IMR-90 (cell line): ENCODE measurements around the gene PITPNM3. TPM values are rescaled to one million over a fixed set of nuclear protein-coding genes. Genes with fewer than 3 reads are reported as not detected.

Experiments
- ATAC-seq: fragments of 200-7000 bp; cut with Tn5 transposase; 2 replicates; pipeline ENCODE4 v1.9.1; 2020; ENCODE audit warnings: low read depth, mild to moderate bottlenecking, moderate library complexity
- BruUV-seq: library from RNA; stranded (reverse); fragments of 400-500 nt; replicated peaks from 2 replicates; lab custom pipeline; 2021; lab: Mats Ljungman, UMichigan
- CTCF ChIA-PET: fragments of 300-600 bp; formaldehyde crosslinking; extraction: SDS; loops from one replicate; lab custom pipeline; 2021; ENCODE audit warnings: antibody characterized with exemption; lab: Yijun Ruan, JAX
- POLR2A ChIA-PET: fragments of 300-600 bp; sonication (Branson Sonifier 250); formaldehyde crosslinking; loops from one replicate; lab custom pipeline; 2022; ENCODE audit warnings: antibody characterized with exemption; ENCODE audit not compliant: unreplicated experiment; lab: Charles Lee
- DNase-seq: peaks from one replicate; pipeline ENCODE4 v3.0.0; 2013
- H2AFZ ChIP-seq: replicated peaks from 2 replicates; pipeline ENCODE3; 2013; ENCODE audit warnings: low read length, mild to moderate bottlenecking; ENCODE audit not compliant: poor library complexity
- H2AK5ac ChIP-seq: 2 replicates; pipeline ENCODE4 v1.6.1; 2013; ENCODE audit warnings: low read depth, low read length, inconsistent platforms
- H2AK9ac ChIP-seq: replicated peaks from 2 replicates; pipeline ENCODE3; 2013; ENCODE audit warnings: mild to moderate bottlenecking, low read depth, low read length, moderate library complexity; ENCODE audit not compliant: poor library complexity
- H2BK120ac ChIP-seq: 2 replicates; pipeline ENCODE4 v1.6.1; 2013; ENCODE audit warnings: low read depth, low read length, inconsistent platforms
- H2BK15ac ChIP-seq: 3 replicates; pipeline ENCODE4 v1.6.1; 2013; ENCODE audit warnings: low read depth, low read length, inconsistent platforms
- H2BK20ac ChIP-seq: 2 replicates; pipeline ENCODE4 v1.6.1; 2013; ENCODE audit warnings: low read depth, mild to moderate bottlenecking, inconsistent platforms, low read length, moderate library complexity
- H2BK5ac ChIP-seq: 2 replicates; pipeline ENCODE4 v1.6.1; 2013; ENCODE audit warnings: mild to moderate bottlenecking, low read depth, low read length, inconsistent platforms; ENCODE audit not compliant: poor library complexity, severe bottlenecking
- H3K14ac ChIP-seq: replicated peaks from 2 replicates; pipeline ENCODE4 v1.6.1; 2013; ENCODE audit warnings: low read depth, low read length, inconsistent platforms
- H3K18ac ChIP-seq: 2 replicates; pipeline ENCODE4 v1.6.1; 2013; ENCODE audit warnings: low read depth, low read length, control low read depth
- H3K23ac ChIP-seq: 2 replicates; pipeline ENCODE4 v1.6.1; 2013; ENCODE audit warnings: low read depth, low read length, inconsistent platforms
- H3K27ac ChIP-seq: 2 replicates; pipeline ENCODE4 v1.5.1; 2013; ENCODE audit warnings: mild to moderate bottlenecking, control low read depth, low read length; ENCODE audit not compliant: insufficient read depth
- H3K27me3 ChIP-seq: 2 replicates; pipeline ENCODE4 v1.6.1; 2013; ENCODE audit warnings: low read length; ENCODE audit not compliant: control insufficient read depth, insufficient read depth
- H3K36me3 ChIP-seq: 2 replicates; pipeline ENCODE4 v1.6.1; 2013; ENCODE audit warnings: low read length, mixed read lengths; ENCODE audit not compliant: control insufficient read depth, insufficient read depth
- H3K4ac ChIP-seq: 2 replicates; pipeline ENCODE4 v1.6.1; 2013; ENCODE audit warnings: low read depth, low read length, inconsistent platforms
- H3K4me1 ChIP-seq: 2 replicates; pipeline ENCODE4 v1.6.1; 2013; ENCODE audit warnings: low read length, mixed read lengths; ENCODE audit not compliant: control insufficient read depth, insufficient read depth
- H3K4me2 ChIP-seq: 2 replicates; pipeline ENCODE4 v1.6.1; 2013; ENCODE audit warnings: low read depth, mild to moderate bottlenecking, control low read depth, low read length, moderate library complexity
- H3K4me3 ChIP-seq: 2 replicates; pipeline ENCODE4 v1.5.1; 2013; ENCODE audit warnings: low read depth, mild to moderate bottlenecking, control low read depth, low read length, moderate library complexity; ENCODE audit not compliant: insufficient read depth
- H3K56ac ChIP-seq: 2 replicates; pipeline ENCODE4 v1.6.1; 2013; ENCODE audit warnings: low read length, inconsistent platforms; ENCODE audit not compliant: insufficient read depth; ENCODE audit errors: extremely low read depth
- H3K79me1 ChIP-seq, 2 experiments: 2 replicates each; pipeline ENCODE4 v1.6.1; 2013; ENCODE audit warnings: low read length in 2 of 2, inconsistent platforms in 1 of 2, low read depth in 1 of 2
- H3K9ac ChIP-seq: 2 replicates; pipeline ENCODE4 v1.6.1; 2013; ENCODE audit warnings: low read depth, low read length, control low read depth
- H3K9me1 ChIP-seq: 2 replicates; pipeline ENCODE4 v1.6.1; 2013; ENCODE audit warnings: low read length, inconsistent platforms; ENCODE audit not compliant: insufficient read depth
- H3K9me3 ChIP-seq: 2 replicates; pipeline ENCODE4 v1.6.1; 2013; ENCODE audit warnings: low read length; ENCODE audit not compliant: control insufficient read depth, insufficient read depth
- H4K20me1 ChIP-seq: 2 replicates; pipeline ENCODE4 v1.6.1; 2013; ENCODE audit warnings: low read length, inconsistent platforms; ENCODE audit not compliant: insufficient read depth
- H4K5ac ChIP-seq: 2 replicates; pipeline ENCODE4 v1.6.1; 2013; ENCODE audit warnings: mild to moderate bottlenecking, low read depth, low read length, control low read depth
- H4K8ac ChIP-seq, 2 experiments: 2 replicates each; pipeline ENCODE4 v1.6.1; 2013; ENCODE audit warnings: low read depth in 2 of 2, low read length in 2 of 2, control low read depth in 1 of 2, inconsistent platforms in 1 of 2
- H4K91ac ChIP-seq: 2 replicates; pipeline ENCODE4 v1.6.1; 2013; ENCODE audit warnings: low read depth, low read length, inconsistent platforms; ENCODE audit not compliant: insufficient read depth
- CHD1 ChIP-seq: IDR thresholded peaks from 2 replicates; pipeline ENCODE4 v1.6.1; 2012; ENCODE audit warnings: low read depth, low read length, improper control_type of control experiment
- CTCF ChIP-seq: conservative IDR thresholded peaks from 2 replicates; pipeline ENCODE4 v1.5.1; 2012; ENCODE audit warnings: mild to moderate bottlenecking, low read depth, low read length, improper control_type of control experiment
- ELK1 ChIP-seq: fragments of 150-350 bp; IDR thresholded peaks from 2 replicates; pipeline ENCODE4 v1.6.1; 2016; ENCODE audit warnings: low read depth, mild to moderate bottlenecking, low read length, moderate library complexity, borderline replicate concordance
- FOS ChIP-seq: fragments of 150-350 bp; IDR thresholded peaks from 2 replicates; pipeline ENCODE4 v1.6.1; 2016; ENCODE audit warnings: low read depth, low read length
- MAFK ChIP-seq: IDR thresholded peaks from 2 replicates; pipeline ENCODE4 v1.6.1; 2012; ENCODE audit warnings: low read depth, low read length, improper control_type of control experiment
- MAZ ChIP-seq: IDR thresholded peaks from 2 replicates; pipeline ENCODE4 v1.6.1; 2012; ENCODE audit warnings: low read depth, mild to moderate bottlenecking, low read length, improper control_type of control experiment, moderate library complexity, borderline replicate concordance
- MXI1 ChIP-seq: IDR thresholded peaks from 2 replicates; pipeline ENCODE4 v1.6.1; 2012; ENCODE audit warnings: low read depth, mild to moderate bottlenecking, low read length, moderate library complexity, borderline replicate concordance
- NFE2L2 ChIP-seq: fragments of 150-350 bp; IDR thresholded peaks from 2 replicates; pipeline ENCODE4 v1.6.1; 2016; ENCODE audit warnings: low read depth, mild to moderate bottlenecking, low read length
- POLR2A ChIP-seq: IDR thresholded peaks from 2 replicates; pipeline ENCODE4 v1.6.1; 2012; ENCODE audit warnings: mild to moderate bottlenecking, low read depth, low read length
- RAD21 ChIP-seq: IDR thresholded peaks from 2 replicates; pipeline ENCODE4 v1.6.1; 2012; ENCODE audit warnings: low read length, improper control_type of control experiment
- RFX5 ChIP-seq: IDR thresholded peaks from 2 replicates; pipeline ENCODE4 v1.8.0; 2012; ENCODE audit warnings: low read depth, mild to moderate bottlenecking, low read length, moderate library complexity
- USF2 ChIP-seq: fragments of 150-350 bp; IDR thresholded peaks from 2 replicates; pipeline ENCODE4 v1.6.1; 2017; ENCODE audit warnings: mild to moderate bottlenecking, antibody characterized with exemption, low read length, low read depth
- WGBS, 2 experiments: methylation state at CpG; one replicate each; pipeline versions ENCODE4 v1.1.5 to v1.1.7; 2013; ENCODE audit warnings: missing lambda C conversion rate in 2 of 2; ENCODE audit not compliant: insufficient read length in 1 of 2; ENCODE audit errors: extremely low coverage in 2 of 2; 5-methylcytosine and 5-hydroxymethylcytosine counted together
- dilution Hi-C: fragments of 300-500 bp; cut with HindIII; formaldehyde crosslinking; loops from one replicate; pipeline ENCODE4 v1.14.3; 2018; ENCODE audit warnings: low sequenced_read_pairs; ENCODE audit not compliant: unreplicated experiment
- in situ Hi-C: fragments of 300-500 bp; cut with MboI; formaldehyde crosslinking; loops from 3 replicates; pipeline ENCODE4 v1.14.3; 2019; ENCODE audit warnings: low sequenced_read_pairs, inconsistent platforms, mixed read lengths
- intact Hi-C: fragments of 100-400 bp; cut with micrococcal nuclease; formaldehyde crosslinking; loops from 2 replicates; pipeline ENCODE4 v1.10.0; 2022
- polyA plus RNA-seq, 3 experiments: library from polyadenylated mRNA; depleted of rRNA; stranded (reverse); fragments of >200 nt; gene quantifications; 2 replicates each; pipeline ENCODE4 v1.2.3, GENCODE V29; 2012; ENCODE audit warnings: low replicate concordance in 1 of 3
- total RNA-seq: library from RNA; depleted of rRNA; stranded (reverse); fragments of >200 nt; gene quantifications from 2 replicates; pipeline ENCODE4 v1.2.3, GENCODE V29; 2012

The PITPNM3 gene
- total and polyA plus RNA-seq, 2 of the 4 experiments (the other 2 are of a cell fraction), result 0.54 to 1.7 TPM

- no peak for TF ChIP-seq MXI1
Measured at GRCh38 chr17:6450926-6451832, 105.2 kb downstream of the PITPNM3 start (continued).

- H3K9me1 ChIP-seq, result 0 out of 2 replicates have a peak, but pooled peaks cover 4% of the 10 kb centered on the region
- H3K56ac ChIP-seq, result no peak overlapping the region
- no peak overlapping the region for H2AK9ac ChIP-seq
- H4K5ac ChIP-seq, result no peak overlapping the region
- H3K9ac ChIP-seq, result no peak overlapping the region
- H3K27me3 ChIP-seq, result no peaks in the 10 kb centered on the region
- peaks cover 12 to 22% of the 10 kb centered on the region in 2 experiments; a peak in 3 of 4 replicates for H3K79me1 ChIP-seq
- no peak overlapping the region for H3K27ac ChIP-seq
- ChIA-PET POLR2A (no interaction called here), CTCF (no interaction called here)
- no peak overlapping the region for H3K4me2 ChIP-seq
- H3K18ac ChIP-seq, result no peak overlapping the region
- H2BK5ac ChIP-seq, result no peak overlapping the region
- WGBS, 2 experiments, result 100% methylated on average over 4 of the region's 6 CpGs; no CpG with 5 or more reads in 1 of the 2 experiments
- no peak for ATAC-seq
- dilution Hi-C loops (no loop called here), in situ Hi-C loops (loop anchor here (25.0 kb wide), 1 partner anchor 1212 kb away; the partner anchor contains the start of gene SCIMP), intact Hi-C loops (no loop called here)
- H4K91ac ChIP-seq, result no peak overlapping the region
- no peaks in the 10 kb centered on the region for H3K36me3 ChIP-seq
- no peak overlapping the region for H3K14ac ChIP-seq
- peaks cover 4% of the 10 kb centered on the region; the same call in 1 of the 2 replicates for H3K4me1 ChIP-seq
- no peak for DNase-seq
- H2AFZ ChIP-seq, result no peak overlapping the region
- BruUV-seq, result no TSS peak
- no peaks in the 10 kb centered on the region for H4K20me1 ChIP-seq
- H3K9me3 ChIP-seq, result no peaks in the 10 kb centered on the region
- no peak overlapping the region for H4K8ac ChIP-seq
- no peak overlapping the region for H2BK20ac ChIP-seq
- no peak overlapping the region for H3K4me3 ChIP-seq
- H2BK15ac ChIP-seq, result no peak overlapping the region
- no peak overlapping the region for H3K4ac ChIP-seq
- no peak overlapping the region for H2BK120ac ChIP-seq
- no peak overlapping the region for H2AK5ac ChIP-seq
- no peak overlapping the region for H3K23ac ChIP-seq
- no peak for TF ChIP-seq RAD21
- no peak for TF ChIP-seq USF2
- TF ChIP-seq MAZ, result no peak
- TF ChIP-seq ELK1, result no peak
- no peak for TF ChIP-seq MAFK
- no peak for TF ChIP-seq FOS
- TF ChIP-seq RFX5, result no peak
- no peak for TF ChIP-seq CTCF
- no peak for TF ChIP-seq CHD1
- no peak for TF ChIP-seq NFE2L2
- TF ChIP-seq POLR2A, result no peak
Measured at GRCh38 chr17:6449307-6449706, 107.0 kb downstream of the PITPNM3 start.
